A673 (cell line): ENCODE data around the gene KNDC1. TPM values are rescaled to one million over a fixed set of nuclear protein-coding genes. Genes with fewer than 3 reads are reported as not detected.

Experiments
- BruUV-seq: library from RNA; stranded (reverse); fragments of 400-500 nt; replicated peaks from 2 replicates; lab custom pipeline; 2021; lab: Mats Ljungman, UMichigan
- CTCF ChIA-PET: fragments of 300-600 bp; sonication (Branson Sonifier 250); formaldehyde crosslinking; loops from one replicate; lab custom pipeline; 2022; ENCODE audit warnings: antibody characterized with exemption; lab: Charles Lee
- POLR2A ChIA-PET: fragments of 300-600 bp; sonication (Branson Sonifier 250); formaldehyde crosslinking; loops from one replicate; lab custom pipeline; 2022; ENCODE audit warnings: antibody characterized with exemption; ENCODE audit not compliant: low non-redundant PET; lab: Charles Lee
- DNase-seq: peaks from one replicate; pipeline ENCODE4 v3.0.0-alpha.2; 2015; ENCODE audit warnings: low spot score
- H3K27ac ChIP-seq: fragments of 200-600 bp; sonication (generic); 2 replicates; pipeline ENCODE4 v1.5.1; 2016; ENCODE audit warnings: mixed run types, low read depth, mild to moderate bottlenecking, mixed read lengths, antibody characterized with exemption, low read length; ENCODE audit not compliant: poor library complexity, severe bottlenecking
- H3K27me3 ChIP-seq: fragments of 200-600 bp; sonication (generic); replicated peaks from 2 replicates; pipeline ENCODE4 v1.6.1; 2017; ENCODE audit warnings: mixed run types, low read depth, mild to moderate bottlenecking, mixed read lengths, antibody characterized with exemption, low read length; ENCODE audit not compliant: insufficient read depth, poor library complexity
- H3K36me3 ChIP-seq: fragments of 200-600 bp; sonication (generic); 2 replicates; pipeline ENCODE4 v1.6.1; 2016; ENCODE audit warnings: mixed run types, mild to moderate bottlenecking, mixed read lengths, antibody characterized with exemption, low read length; ENCODE audit not compliant: insufficient read depth, poor library complexity, severe bottlenecking
- H3K4me1 ChIP-seq: fragments of 200-600 bp; sonication (generic); 2 replicates; pipeline ENCODE4 v1.6.1; 2017; ENCODE audit warnings: mixed run types, mild to moderate bottlenecking, mixed read lengths, antibody characterized with exemption, low read length; ENCODE audit not compliant: insufficient read depth, poor library complexity, severe bottlenecking
- H3K4me3 ChIP-seq: fragments of 200-600 bp; sonication (generic); 2 replicates; pipeline ENCODE4 v1.5.1; 2016; ENCODE audit warnings: low read depth, mixed run types, mild to moderate bottlenecking, mixed read lengths, low read length; ENCODE audit not compliant: poor library complexity, severe bottlenecking
- H3K9me3 ChIP-seq: fragments of 200-600 bp; sonication (generic); 2 replicates; pipeline ENCODE4 v1.6.1; 2016; ENCODE audit warnings: mixed run types, low read depth, mild to moderate bottlenecking, mixed read lengths, antibody characterized with exemption, low read length; ENCODE audit not compliant: poor library complexity, severe bottlenecking
- EZH2 ChIP-seq: fragments of 200-600 bp; sonication (generic); IDR thresholded peaks from 2 replicates; pipeline ENCODE4 v1.6.1; 2017; ENCODE audit warnings: borderline replicate concordance, low read depth, mild to moderate bottlenecking, mixed read lengths, antibody characterized with exemption, low read length; ENCODE audit not compliant: poor library complexity, severe bottlenecking
- intact Hi-C: fragments of 100-400 bp; cut with micrococcal nuclease; formaldehyde crosslinking; loops from one replicate; pipeline ENCODE4 v1.10.0; 2022; ENCODE audit not compliant: unreplicated experiment
- total RNA-seq: library from RNA; stranded (reverse); gene quantifications from 2 replicates; pipeline ENCODE4 v1.2.3, GENCODE V29; 2021
- TF ChIP-seq, protein P1 (sequence below): fragments of 300-800, 200-600 bp; sonication (generic); conservative IDR thresholded peaks from 2 replicates; pipeline ENCODE4 v1.5.1; 2017; ENCODE audit warnings: low read depth, mild to moderate bottlenecking, antibody characterized with exemption, low read length, moderate library complexity, mixed read lengths

Gene KNDC1
- total RNA-seq, 1 experiment from 2014 or later, result not detected

DNA sequence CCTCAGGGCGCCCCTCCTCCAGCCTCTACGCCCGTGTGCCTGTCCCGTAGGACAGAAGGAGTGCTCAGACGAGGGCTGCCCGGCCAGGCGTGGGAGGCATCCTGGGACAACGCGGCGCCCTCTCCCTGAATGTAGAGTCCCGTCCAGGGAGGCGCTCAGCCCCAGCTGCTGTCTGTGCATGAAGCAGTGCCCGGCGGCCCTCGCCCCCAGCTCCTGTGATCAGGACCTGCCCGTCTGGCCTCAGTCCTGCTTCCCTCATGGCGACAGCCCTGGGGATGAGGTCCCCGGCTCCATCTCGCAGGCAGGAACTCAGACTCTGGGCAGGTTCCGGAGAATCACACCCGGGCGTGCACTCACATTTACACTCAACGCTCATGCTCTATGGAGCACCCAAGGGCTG lies 45.1 kb downstream of the KNDC1 start:
- Histone ChIP-seq H3K36me3 (no peaks in the 10 kb centered on the region), H3K9me3 (no peaks in the 10 kb centered on the region), H3K4me3 (no peak overlapping the region), H3K27ac (no peak overlapping the region), H3K4me1 (no peaks in the 10 kb centered on the region), H3K27me3 (peaks cover 37% of the 10 kb centered on the region)
- ChIA-PET POLR2A (no interaction called here), CTCF (no interaction called here)
- no TSS peak for BruUV-seq
- intact Hi-C loops, result no loop called here
- TF ChIP-seq, protein P1, sequence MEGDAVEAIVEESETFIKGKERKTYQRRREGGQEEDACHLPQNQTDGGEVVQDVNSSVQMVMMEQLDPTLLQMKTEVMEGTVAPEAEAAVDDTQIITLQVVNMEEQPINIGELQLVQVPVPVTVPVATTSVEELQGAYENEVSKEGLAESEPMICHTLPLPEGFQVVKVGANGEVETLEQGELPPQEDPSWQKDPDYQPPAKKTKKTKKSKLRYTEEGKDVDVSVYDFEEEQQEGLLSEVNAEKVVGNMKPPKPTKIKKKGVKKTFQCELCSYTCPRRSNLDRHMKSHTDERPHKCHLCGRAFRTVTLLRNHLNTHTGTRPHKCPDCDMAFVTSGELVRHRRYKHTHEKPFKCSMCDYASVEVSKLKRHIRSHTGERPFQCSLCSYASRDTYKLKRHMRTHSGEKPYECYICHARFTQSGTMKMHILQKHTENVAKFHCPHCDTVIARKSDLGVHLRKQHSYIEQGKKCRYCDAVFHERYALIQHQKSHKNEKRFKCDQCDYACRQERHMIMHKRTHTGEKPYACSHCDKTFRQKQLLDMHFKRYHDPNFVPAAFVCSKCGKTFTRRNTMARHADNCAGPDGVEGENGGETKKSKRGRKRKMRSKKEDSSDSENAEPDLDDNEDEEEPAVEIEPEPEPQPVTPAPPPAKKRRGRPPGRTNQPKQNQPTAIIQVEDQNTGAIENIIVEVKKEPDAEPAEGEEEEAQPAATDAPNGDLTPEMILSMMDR, result no peak
- no peak for TF ChIP-seq EZH2
- DNase-seq, result no peak

DNA sequence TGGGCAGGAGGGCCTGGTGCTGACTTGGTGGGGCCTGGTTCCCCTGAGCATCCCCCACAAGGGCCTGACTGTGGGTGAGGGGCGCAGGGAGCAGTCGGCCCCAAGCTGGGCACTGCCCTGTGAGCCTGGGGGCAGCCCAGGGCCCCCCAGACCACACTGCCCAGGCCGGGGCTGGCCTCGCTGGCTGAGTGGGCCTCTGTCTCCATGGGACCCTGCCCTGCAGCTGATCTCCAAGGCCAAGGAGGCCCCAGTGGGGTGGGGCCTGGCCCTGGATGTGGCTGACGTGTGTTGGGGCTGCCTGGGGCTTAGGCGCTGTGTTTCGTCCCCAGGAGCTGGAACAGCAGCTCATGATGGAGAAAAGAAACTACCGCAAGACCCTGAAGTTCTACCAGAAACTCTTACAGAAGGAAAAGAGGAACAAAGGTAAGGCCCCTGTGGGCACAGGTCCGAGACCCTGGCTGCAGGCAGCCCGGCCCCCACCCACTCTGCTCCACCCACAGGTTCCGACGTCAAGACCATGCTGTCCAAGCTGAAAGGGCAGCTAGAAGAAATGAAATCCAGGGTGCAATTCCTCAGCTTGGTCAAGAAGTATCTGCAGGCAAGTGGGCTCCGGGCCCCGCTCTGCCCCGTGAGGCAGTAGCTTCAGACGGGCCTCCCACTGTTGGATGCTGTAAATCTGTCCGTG lies 46.5 kb downstream of the KNDC1 start:
- Histone ChIP-seq H3K36me3 (no peaks in the 10 kb centered on the region), H3K27me3 (peaks cover 35% of the 10 kb centered on the region), H3K9me3 (no peaks in the 10 kb centered on the region), H3K4me1 (no peaks in the 10 kb centered on the region), H3K4me3 (no peak overlapping the region), H3K27ac (no peak overlapping the region)
- intact Hi-C loops, result no loop called here
- TF ChIP-seq EZH2, result no peak
- TF ChIP-seq, protein P1, result no peak
- no TSS peak for BruUV-seq
- ChIA-PET POLR2A (no interaction called here), CTCF (no interaction called here)
- DNase-seq, result no peak

DNA sequence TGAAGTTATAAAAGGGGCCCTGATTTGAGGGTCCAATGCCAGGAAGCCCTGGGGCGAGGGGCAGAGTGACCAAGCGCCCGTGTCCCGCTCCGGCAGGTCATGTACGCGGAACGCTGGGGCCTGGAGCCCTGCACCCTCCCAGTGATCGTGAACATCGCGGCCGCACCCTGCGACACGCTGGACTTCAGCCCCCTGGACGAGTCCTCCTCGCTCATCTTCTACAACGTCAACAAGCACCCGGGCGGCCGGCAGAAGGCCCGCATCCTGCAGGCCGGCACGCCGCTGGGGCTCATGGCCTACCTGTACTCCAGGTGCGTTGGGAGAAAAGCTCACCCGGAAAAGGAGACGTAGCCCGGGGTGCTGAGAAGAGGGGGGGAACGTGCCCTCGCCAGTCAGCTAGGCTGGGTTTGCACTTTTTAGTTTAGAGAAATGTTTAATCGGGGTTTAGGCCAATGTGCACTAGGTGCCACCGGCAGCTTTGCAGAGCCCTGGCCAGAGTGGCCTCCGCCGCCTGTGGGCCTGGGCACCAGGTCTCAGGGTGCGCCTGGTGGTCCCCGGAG lies 47.1 kb downstream of the KNDC1 start:
- Histone ChIP-seq H3K9me3 (no peaks in the 10 kb centered on the region), H3K4me3 (no peak overlapping the region), H3K4me1 (no peaks in the 10 kb centered on the region), H3K27ac (no peak overlapping the region), H3K27me3 (peaks cover 34% of the 10 kb centered on the region), H3K36me3 (no peaks in the 10 kb centered on the region)
- intact Hi-C loops, result no loop called here
- no peak for TF ChIP-seq EZH2
- TF ChIP-seq, protein P1, result no peak
- BruUV-seq, result no TSS peak
- CTCF ChIA-PET, result no interaction called here
- POLR2A ChIA-PET, result no interaction called here
- DNase-seq, result no peak
